ENCODE data around the gene GNG8. TPM values are rescaled to one million over a fixed set of nuclear protein-coding genes. Genes with fewer than 3 reads are reported as not detected.
"Not testable (repeated sequence)": the region's sequence is repeated elsewhere in the genome, so short reads cannot be mapped to it uniquely, and the experiment has no call there.

The GNG8 gene
- total RNA-seq, 2 experiments from 2014 or later = not detected

GRCh38 chr19:46630586-46631205 is 5.3 kb downstream of the GNG8 start:
- no peak overlapping the region for H3K4me3 Mint-ChIP-seq
- H3K27ac Mint-ChIP-seq = no peak overlapping the region
- intact Hi-C loops (cut with DNase I, micrococcal nuclease) = no loop called here
- no peaks in the 10 kb centered on the region for H3K36me3 Mint-ChIP-seq (ENCODE audit: low read depth)
- H3K4me3 ChIP-seq (ENCODE audit: low read length) = no peak overlapping the region
- TF ChIP-seq, protein P1, sequence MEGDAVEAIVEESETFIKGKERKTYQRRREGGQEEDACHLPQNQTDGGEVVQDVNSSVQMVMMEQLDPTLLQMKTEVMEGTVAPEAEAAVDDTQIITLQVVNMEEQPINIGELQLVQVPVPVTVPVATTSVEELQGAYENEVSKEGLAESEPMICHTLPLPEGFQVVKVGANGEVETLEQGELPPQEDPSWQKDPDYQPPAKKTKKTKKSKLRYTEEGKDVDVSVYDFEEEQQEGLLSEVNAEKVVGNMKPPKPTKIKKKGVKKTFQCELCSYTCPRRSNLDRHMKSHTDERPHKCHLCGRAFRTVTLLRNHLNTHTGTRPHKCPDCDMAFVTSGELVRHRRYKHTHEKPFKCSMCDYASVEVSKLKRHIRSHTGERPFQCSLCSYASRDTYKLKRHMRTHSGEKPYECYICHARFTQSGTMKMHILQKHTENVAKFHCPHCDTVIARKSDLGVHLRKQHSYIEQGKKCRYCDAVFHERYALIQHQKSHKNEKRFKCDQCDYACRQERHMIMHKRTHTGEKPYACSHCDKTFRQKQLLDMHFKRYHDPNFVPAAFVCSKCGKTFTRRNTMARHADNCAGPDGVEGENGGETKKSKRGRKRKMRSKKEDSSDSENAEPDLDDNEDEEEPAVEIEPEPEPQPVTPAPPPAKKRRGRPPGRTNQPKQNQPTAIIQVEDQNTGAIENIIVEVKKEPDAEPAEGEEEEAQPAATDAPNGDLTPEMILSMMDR (IDR thresholded peaks at IDR 0.05) = no peak
- CTCF ChIA-PET = interaction anchor here (3.0 to 4.0 kb wide), 3 partner anchors 17 to 31 kb away, joined by 10 to 16 read pairs (median 10); partner anchors contain the start of gene CALM3
- no peaks in the 10 kb centered on the region for H3K9me3 ChIP-seq (ENCODE audit: control insufficient read depth in 1 of 2, insufficient read depth in 1 of 2, low read length in 2 of 2)
- no peaks in the 10 kb centered on the region for H3K36me3 ChIP-seq (ENCODE audit: insufficient read depth, low read length)
- no peak overlapping the region for H3K27ac ChIP-seq (ENCODE audit: low read depth in 1 of 2, low read length in 2 of 2)
- H3K9me3 Mint-ChIP-seq = no peaks in the 10 kb centered on the region
- DNase-seq = no peak
- no peaks in the 10 kb centered on the region for H3K27me3 Mint-ChIP-seq
- no peaks in the 10 kb centered on the region for H3K27me3 ChIP-seq (ENCODE audit: control insufficient read depth in 1 of 2, insufficient read depth in 2 of 2, low read length in 2 of 2)
- peaks cover 29% of the 10 kb centered on the region for H3K4me1 ChIP-seq (ENCODE audit: insufficient read depth, low read length)
- no peak for ATAC-seq (ENCODE audit: poor library complexity)
- H3K4me1 Mint-ChIP-seq (ENCODE audit: low read depth) = peaks cover 25% of the 10 kb centered on the region
- POLR2A ChIA-PET = interaction anchor here (2.4 kb wide), 1 partner anchor 29 kb away, joined by 6 read pairs; the partner anchor contains the start of gene CALM3

- H3K4me3 Mint-ChIP-seq = no peak overlapping the region
- CTCF ChIA-PET = interaction anchor here (2.0 to 3.0 kb wide), 2 partner anchors 10 to 32 kb away, joined by 5 to 10 read pairs; no protein-coding TSS in a partner anchor
- TF ChIP-seq, protein P1 (IDR thresholded peaks at IDR 0.05) = no peak
Observed at GRCh38 chr19:46629546-46630025, 6.4 kb downstream of the GNG8 start.

GRCh38 chr19:46628970-46629369 is 7.0 kb downstream of the GNG8 start:
- H3K36me3 Mint-ChIP-seq (ENCODE audit: low read depth); H3K27ac ChIP-seq (ENCODE audit: low read depth in 1 of 2, low read length in 2 of 2); H3K9me3 Mint-ChIP-seq; intact Hi-C loops (cut with DNase I, micrococcal nuclease); H3K27ac Mint-ChIP-seq; ATAC-seq (ENCODE audit: poor library complexity); H3K36me3 ChIP-seq (ENCODE audit: insufficient read depth, low read length); H3K9me3 ChIP-seq (ENCODE audit: control insufficient read depth in 1 of 2, insufficient read depth in 1 of 2, low read length in 2 of 2); H3K27me3 Mint-ChIP-seq; H3K4me3 ChIP-seq (ENCODE audit: low read length); DNase-seq; H3K4me3 Mint-ChIP-seq; H3K27me3 ChIP-seq (ENCODE audit: control insufficient read depth in 1 of 2, insufficient read depth in 2 of 2, low read length in 2 of 2): not testable (repeated sequence)
- peaks cover 34% of the 10 kb centered on the region for H3K4me1 ChIP-seq (ENCODE audit: insufficient read depth, low read length)
- H3K4me1 Mint-ChIP-seq (ENCODE audit: low read depth) = peaks cover 30% of the 10 kb centered on the region
- ChIA-PET CTCF (interaction anchor here (2.0 kb wide), 1 partner anchor 9 kb away, joined by 5 read pairs; no protein-coding TSS in a partner anchor), POLR2A (interaction anchor here (0.8 to 1.5 kb wide), 3 partner anchors 9 to 19 kb away, joined by 3 to 4 read pairs (median 3); no protein-coding TSS in a partner anchor)

More at GRCh38 chr19:46629546-46630025, 6.4 kb downstream of the GNG8 start:
- no peaks in the 10 kb centered on the region for H3K36me3 Mint-ChIP-seq (ENCODE audit: low read depth)
- DNase-seq (peak in 1 of 14 experiments; percentile 30), ATAC-seq (ENCODE audit: poor library complexity) (no peak)
- no peak overlapping the region for H3K27ac Mint-ChIP-seq
- Histone ChIP-seq H3K27ac (ENCODE audit: low read depth in 1 of 2, low read length in 2 of 2) (no peak overlapping the region), H3K9me3 (ENCODE audit: control insufficient read depth in 1 of 2, insufficient read depth in 1 of 2, low read length in 2 of 2) (no peaks in the 10 kb centered on the region), H3K4me1 (ENCODE audit: insufficient read depth, low read length) (peaks cover 32% of the 10 kb centered on the region), H3K27me3 (ENCODE audit: control insufficient read depth in 1 of 2, insufficient read depth in 2 of 2, low read length in 2 of 2) (no peaks in the 10 kb centered on the region), H3K36me3 (ENCODE audit: insufficient read depth, low read length) (no peaks in the 10 kb centered on the region), H3K4me3 (ENCODE audit: low read length) (no peak overlapping the region)
- POLR2A ChIA-PET = interaction anchor here (0.8 to 1.0 kb wide), 2 partner anchors 10 to 13 kb away, joined by 3 to 4 read pairs; no protein-coding TSS in a partner anchor
- intact Hi-C loops (cut with DNase I, micrococcal nuclease) = no loop called here
- peaks cover 29% of the 10 kb centered on the region for H3K4me1 Mint-ChIP-seq (ENCODE audit: low read depth)
- no peaks in the 10 kb centered on the region for H3K27me3 Mint-ChIP-seq
- H3K9me3 Mint-ChIP-seq = no peaks in the 10 kb centered on the region
